Measurements from ENCODE around the gene ZNF764.

The ZNF764 gene

DNA sequence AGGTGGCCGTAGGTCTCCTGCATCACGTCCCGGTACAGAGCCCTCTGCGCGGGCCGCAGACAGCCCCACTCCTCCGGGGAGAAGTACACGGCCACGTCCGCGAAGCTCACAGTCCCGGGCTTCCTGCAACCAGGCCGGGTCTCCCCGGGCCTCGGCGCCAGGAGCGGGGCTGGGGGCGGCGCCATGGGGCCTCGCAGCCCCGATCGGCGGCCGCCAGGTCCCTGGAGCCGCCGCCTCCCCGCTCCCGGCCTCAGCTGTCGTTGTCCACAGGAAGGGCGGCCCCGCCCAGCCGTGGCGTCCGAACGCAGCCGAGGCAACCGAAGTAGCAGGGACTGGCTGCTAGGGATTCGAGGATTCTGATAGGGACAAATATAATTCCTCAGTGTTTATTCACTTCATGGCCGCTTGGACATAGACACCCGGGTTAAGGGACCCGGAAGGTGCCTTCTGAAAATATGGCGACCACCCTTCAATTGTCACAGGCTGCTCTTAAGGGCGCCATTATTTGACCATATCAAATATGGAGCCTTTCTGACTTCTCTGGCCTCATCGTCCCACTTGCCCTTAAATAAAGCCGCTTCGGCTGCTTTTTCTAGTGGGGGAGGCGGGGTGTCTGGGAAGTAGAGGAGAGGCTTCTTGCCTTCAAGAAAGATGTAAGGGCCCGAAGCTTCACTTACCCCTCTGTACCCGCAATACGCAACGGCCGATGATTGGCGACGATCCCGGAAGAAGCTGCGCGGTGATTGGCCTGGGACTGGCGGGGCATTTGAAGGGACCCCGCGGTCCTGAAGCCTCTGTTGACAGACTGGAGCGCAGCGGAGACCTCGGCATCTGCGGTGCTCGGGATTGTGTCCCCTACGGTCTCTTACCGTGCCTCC lies 13.5 kb upstream of the ZNF764 start, which contains the start of gene ZNF688:
TSS of gene ZNF688 (minus strand) at position 270 of the 878 bp plus-strand sequence. CDS start at position 185, 85 bp downstream.
- DNase-seq (ENCODE audit: low read depth) = peak; percentile 92
- H3K4me3 ChIP-seq (ENCODE audit: low read depth, low read length) = peak within 1 kb of the TSS; percentile 53

DNA sequence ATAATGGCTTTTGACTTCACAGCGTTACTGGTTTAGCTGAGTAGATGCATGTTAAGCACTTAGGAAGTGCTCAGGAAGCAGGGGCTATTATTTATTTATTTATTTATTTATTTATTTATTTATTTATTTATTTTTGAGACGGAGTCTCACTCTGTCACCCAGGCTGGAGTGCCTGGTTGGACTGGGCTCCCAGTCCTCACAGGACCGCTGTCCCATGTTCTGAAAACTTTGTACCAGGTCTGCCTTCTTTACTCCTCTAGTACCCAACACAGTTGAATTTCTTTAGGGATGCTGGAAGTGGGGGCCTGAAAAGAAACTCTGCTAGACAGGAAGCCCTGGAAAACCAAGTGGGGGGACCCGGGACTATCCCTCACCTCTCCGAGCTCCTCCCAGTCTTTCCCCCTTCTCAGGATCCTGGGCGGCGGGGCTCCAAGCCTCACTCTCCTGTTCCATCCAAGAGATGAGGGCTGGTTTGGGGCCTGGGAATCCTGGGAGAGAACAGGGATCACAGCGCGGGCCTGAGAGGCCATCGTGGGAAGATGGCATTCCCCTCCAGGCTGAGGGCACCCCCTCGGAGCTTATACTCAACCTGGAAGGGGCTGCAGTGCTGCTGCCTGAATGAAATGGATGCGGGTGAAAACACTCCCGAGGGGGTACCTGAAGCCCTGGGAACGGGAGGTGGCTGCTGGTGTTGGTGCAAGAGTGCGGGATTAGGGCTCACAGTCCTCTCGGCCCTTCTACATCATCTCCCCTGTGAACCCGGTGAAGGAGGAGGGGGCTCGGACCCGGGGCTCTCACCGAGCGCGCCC lies 12.7 kb upstream of the ZNF764 start:
- H3K4me3 ChIP-seq (ENCODE audit: low read depth, low read length) = peak overlapping the region; percentile 53
- DNase-seq (ENCODE audit: low read depth) = no peak

DNA sequence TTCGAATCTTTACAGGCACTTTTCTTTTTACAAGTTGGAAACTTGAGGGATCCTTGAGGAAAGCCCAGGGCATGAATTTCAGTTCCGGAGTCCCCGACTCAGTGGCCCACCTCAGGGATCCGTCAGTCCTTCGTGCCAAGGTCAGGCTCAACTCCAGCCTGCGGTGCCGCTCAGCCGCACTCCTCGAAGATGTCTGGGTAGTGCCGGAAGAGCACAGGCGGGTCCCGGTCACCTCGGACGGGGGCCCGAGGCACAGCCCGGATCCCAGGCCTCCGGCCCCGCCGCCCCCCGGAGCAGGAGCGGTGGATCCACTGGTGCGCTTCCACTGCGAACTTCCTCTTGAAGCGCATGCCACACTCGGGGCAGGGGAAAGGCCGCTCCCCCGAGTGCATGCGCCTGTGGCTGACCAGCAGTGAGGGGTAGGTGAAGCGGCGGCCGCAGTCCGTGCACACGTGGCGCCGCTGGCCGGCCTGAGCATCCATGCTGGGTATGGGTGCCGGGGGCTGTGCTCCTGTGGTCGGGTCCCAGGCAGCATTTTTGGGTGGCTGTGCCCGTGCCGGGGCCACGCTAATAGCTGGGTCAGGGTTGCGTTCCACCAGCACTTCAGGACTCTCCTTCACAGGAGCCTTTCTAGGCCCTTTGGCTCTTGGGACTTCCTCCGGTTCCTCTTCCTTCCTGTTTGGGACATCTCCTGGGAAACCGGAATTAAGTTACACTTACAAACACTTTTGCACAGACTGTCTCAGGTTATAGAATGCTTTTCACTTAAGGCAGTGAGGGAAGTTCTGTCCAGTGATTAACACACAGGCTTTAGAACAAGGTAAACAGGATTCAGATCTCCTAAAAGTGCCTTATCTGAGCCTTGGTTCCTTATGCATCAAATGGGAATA lies 11.8 kb upstream of the ZNF764 start:
- no peak overlapping the region for H3K4me3 ChIP-seq (ENCODE audit: low read depth, low read length)
- DNase-seq (ENCODE audit: low read depth) = no peak

DNA sequence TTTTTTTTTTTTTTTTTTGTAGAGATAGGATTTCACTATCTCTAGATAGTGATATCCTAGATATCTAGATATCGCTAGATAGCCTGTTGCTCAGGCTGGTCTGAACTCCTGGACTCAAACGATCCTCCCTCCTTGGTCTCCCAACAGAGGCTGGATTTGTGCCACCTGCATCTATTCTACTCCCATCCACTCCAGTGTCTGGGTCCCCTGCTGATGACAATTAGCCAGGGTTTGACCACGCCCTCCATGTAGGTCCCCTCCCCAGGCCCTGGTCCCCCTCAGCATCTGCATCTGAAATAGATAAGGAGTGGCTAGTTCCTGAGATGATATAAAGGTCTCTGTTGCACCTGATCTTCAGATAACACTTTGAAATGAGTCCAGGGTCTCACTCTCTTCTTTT lies 11.1 kb upstream of the ZNF764 start:
- DNase-seq (ENCODE audit: low read depth) = no peak
- no peak overlapping the region for H3K4me3 ChIP-seq (ENCODE audit: low read depth, low read length)

DNA sequence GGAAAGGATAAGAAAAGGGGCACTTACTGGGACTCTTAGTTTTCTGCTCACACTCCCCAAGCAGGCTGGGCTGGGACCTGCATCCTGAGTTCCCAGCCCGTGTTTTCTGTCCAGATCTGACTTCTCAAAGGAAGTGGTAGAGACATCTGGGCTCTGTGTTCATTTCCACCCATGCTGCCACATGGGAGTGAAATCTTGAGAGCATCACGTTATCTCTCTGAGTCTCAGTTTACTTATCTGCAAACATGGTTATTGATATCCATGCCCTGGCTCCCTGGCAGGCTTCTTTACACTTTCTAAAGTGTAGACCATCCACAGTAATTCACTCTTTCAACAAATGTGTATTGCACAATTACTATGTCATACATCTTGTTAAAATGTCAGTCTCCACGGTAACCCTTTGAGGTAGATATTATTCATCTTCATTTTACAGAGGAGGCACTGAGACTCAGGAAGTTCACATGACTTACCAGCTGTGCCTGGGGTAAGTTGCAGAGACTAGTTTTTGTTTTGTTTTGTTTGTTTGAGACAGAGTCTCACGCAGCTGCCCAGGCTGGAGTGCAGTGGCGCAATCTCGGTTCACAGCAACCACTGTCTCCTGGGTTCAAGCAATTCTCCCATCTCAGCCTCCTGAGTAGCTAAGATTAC lies 9.9 kb upstream of the ZNF764 start:
- H3K4me3 ChIP-seq (ENCODE audit: low read depth, low read length) = no peak overlapping the region
- DNase-seq (ENCODE audit: low read depth) = peak; percentile 73

DNA sequence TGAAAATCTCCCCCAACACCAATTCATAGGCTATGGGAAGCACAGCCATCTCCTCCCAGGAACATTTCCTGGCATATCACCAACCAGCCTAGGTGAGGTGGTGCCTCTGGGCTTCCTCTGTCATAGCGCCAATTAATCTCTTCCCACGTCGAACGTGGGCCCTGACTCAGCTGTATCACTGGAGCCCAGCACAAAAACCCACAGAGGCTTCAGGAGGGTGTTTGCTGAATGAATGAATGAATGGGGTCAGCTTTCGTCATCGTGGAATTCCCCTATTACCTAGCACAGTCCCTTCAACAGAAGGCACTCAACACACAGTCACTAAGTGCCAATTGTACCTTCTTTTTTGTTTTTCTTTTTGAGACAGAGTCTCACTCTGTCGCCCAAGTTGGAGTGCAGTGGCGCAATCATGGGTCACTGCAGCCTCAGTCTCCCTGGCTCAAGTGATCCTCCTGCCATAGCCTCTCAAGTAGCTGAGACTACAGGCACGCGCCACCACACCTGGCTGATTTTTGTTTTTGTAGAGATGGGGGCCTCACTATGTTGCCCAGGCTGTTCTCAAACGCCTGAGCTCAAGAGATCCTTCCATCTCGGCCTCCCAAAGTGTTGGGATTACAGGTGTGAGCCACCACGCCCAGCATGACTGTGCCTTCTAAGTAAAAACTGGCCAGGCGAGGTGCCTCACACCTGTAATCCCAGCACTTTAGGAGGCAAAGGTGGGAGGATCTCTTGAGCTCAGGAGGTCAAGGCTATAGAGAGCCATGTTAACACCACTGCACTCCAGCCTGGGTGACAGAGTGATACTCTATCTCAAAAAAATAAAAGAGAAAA lies 9.2 kb upstream of the ZNF764 start:
- DNase-seq (ENCODE audit: low read depth) = no peak
- no peak overlapping the region for H3K4me3 ChIP-seq (ENCODE audit: low read depth, low read length)

DNA sequence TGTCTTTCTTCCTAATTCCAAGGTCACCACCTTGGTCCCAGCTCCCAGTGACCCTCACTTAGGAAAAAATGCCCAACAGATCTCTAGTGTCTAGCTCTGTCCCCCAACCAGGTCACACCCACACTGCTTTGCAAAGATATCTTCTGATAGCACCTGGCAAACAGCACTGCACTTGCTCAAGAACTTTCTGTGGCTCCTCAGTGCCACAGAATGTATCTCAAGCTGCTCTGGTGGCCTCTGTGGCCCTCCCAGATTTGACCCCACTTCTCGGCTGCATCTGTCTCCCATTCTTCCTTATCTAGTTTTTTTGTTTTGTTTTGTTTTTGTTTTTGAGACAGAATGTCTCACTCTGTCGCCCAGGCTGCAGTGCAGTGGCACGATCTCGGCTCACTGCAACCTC lies 8.4 kb upstream of the ZNF764 start:
- H3K4me3 ChIP-seq (ENCODE audit: low read depth, low read length) = no peak overlapping the region

DNA sequence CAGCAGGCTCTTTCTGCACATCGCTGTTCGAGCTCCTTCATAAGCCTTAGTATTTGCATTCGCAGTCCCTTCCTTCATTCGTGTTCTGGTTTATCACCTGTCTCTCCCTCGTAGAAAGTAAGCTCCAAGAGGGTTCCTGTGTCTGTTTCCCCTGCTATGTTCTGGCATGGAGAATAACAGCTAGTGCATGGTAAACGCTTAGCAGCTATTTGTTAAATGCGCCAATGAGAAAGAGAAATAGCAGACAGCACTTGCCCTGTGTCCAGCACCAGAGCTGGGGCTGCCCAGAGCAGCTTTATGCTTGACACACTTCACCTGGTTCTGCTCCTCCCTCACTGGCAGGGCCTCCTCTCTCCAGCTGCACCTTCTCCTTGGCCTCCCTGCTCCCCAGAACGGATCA lies 7.8 kb upstream of the ZNF764 start:
- no peak overlapping the region for H3K4me3 ChIP-seq (ENCODE audit: low read depth, low read length)

More for the DNA sequence above, 8.4 kb upstream of the ZNF764 start:
- no peak for DNase-seq (ENCODE audit: low read depth)

DNA sequence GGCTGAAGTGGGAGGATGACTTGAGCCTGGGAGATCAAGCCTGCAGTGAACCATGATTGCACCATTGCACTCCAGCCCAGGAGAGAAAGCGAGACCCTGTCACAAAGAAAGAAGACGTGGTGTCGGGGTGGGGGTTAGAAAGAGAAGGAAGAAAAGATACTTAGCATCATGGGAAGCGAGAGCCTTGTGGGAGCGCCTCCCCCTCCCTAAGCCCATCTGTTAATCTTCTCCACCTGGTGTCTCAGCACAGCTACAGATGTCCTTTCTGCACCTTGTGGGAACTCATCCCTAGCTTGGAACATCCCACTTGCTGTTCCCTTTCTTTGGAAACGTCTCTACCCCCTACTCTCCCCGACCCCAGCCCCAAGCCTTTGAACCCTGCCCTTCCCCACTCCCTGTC lies 7.4 kb upstream of the ZNF764 start:
- no peak for DNase-seq (ENCODE audit: low read depth)
- no peak overlapping the region for H3K4me3 ChIP-seq (ENCODE audit: low read depth, low read length)

More for the DNA sequence above, 7.8 kb upstream of the ZNF764 start:
- no peak for DNase-seq (ENCODE audit: low read depth)

DNA sequence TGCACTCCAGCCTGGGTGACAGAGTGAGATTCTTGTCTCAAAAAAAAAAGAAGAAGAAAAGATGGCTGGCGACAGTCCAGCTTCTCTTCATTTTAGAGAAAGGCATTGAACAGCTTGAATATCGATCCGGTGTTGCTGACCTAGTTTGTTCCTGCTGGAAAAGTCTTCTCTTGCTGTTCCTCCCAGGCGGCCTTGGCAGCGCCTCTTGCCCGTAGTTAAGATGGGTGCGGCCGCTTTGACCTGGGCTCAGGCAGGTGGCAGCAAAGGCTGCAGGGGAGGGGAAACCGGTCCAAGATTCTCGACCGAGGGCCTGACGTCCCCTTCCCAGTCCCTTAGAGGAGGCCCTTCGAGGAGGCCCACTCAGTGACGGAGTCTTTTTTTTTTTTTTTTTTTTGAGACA lies 3.8 kb upstream of the ZNF764 start:
- H3K4me3 ChIP-seq (ENCODE audit: low read depth, low read length) = no peak overlapping the region
- no peak for DNase-seq (ENCODE audit: low read depth)

DNA sequence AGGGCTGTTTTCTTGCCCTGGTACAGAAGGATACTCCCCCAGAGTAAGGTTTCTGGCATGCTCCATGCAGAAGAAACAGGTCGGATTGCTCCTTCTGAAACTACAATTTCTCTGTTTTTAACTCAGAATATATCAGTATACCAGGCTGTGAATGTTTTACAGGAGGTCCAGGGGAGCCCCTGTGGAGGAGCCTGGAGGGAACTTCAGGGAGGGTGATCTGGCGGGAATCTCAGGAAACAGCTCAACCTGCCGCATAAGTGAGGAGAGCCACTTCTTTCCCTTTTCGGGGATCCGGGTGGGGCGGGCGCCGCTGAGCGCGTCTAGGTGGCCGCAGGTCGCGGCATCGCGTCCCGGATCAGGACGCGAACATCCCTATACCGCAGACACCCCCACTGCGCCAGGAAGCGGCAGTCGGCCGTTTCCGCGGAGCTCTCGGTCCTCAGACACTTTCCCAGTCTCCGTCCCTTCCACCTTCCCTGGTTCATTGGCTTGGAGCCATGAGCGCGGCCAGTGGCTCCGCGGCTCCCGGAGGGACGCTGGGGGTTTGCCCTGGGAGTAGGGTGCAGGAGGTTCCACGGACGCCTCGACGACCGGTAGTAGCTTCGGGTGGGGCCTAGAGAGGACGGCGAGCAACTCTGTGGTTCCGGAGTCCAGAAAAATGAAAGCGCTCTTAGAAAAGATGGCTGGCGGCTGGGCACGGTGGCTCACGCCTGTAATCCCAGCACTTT lies 3.1 kb upstream of the ZNF764 start:
- peak overlapping the region; percentile 18 for H3K4me3 ChIP-seq (ENCODE audit: low read depth, low read length)
- DNase-seq (ENCODE audit: low read depth) = no peak

DNA sequence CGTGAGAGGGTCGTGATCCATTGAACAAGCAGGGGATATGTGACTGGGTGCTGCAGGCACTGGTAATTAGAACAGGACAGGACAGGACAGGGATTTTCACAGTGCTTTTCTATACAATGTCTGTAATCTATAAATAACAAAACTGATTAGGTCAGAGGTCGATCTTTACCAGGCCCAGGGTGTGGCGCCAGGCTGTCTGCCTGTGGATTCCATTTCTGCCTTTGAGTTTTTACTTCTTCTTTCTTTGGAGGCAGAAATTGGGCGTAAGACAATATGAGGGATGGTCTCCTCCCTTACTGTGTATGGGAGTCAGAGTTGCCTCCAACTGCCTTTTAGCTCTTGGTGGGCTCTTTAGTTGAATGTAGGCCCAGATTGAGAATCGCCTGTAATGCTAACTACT lies 1.5 kb upstream of the ZNF764 start:
- no peak for DNase-seq (ENCODE audit: low read depth)

DNA sequence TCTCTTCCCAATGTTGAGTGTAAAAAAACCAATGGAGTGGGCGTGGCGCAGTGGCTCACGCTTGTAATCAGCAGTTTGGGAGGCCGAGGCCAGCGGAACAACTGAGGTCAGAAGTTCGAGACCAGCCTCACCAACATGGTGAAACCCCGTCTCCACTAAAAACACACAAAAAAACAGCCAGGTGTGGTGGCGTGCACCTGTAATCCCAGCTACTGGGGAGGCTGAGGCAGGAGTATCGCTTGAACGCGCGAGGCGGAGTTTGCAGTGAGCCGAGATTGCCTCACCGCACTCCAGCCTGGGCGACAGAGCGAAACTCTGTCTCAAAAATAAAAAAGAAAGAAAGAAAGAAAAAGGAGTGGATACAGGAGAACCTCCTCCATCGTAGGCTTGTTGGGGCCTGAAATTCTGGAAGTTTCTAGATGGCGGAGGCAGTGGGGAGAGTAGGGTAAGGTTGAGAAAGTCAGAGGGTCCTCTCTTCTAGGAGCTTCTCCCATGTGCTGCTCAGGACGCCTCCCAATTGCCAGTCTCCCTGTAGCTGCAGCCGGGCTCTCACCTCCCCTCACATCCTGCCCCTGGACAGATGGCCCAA lies 709 bp upstream of the ZNF764 start:
- no peak for DNase-seq (ENCODE audit: low read depth)
- peak overlapping the region; percentile 84 for H3K4me3 ChIP-seq (ENCODE audit: low read depth, low read length)

More for the DNA sequence above, 1.5 kb upstream of the ZNF764 start:
- no peak overlapping the region for H3K4me3 ChIP-seq (ENCODE audit: low read depth, low read length)

DNA sequence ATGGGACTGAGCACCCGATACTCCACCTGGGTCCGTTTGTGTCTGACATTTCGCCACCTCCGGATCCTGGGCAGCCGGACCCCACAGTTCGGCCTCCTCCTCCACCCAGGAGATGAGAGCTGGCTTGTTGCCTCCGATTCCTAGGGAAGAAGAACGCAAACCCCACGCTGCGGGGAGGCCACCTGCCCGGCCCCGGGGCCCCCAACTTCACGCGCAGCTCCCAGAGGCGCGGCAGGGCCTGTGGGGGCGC lies 542 bp downstream of the ZNF764 start:
- peak overlapping the region; percentile 84 for H3K4me3 ChIP-seq (ENCODE audit: low read depth, low read length)
- no peak for DNase-seq (ENCODE audit: low read depth)

DNA sequence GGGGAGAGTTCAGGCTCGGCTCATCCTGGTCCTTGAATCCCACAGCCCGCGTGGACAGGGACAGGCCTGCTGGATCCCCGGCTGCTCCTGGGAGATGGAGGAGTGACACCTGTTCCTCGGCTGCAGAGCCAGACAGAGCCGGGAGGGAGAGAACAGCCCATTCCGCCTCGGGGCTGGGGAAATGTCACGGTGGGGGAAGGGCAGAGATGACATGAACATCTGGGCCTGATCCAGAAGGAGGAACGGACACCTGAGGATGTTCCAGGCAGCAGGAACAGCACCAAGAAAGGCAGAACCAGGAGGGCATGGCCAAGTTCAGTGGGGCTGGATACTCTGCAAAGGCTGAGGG lies 2.1 kb downstream of the ZNF764 start:
- no peak overlapping the region for H3K4me3 ChIP-seq (ENCODE audit: low read depth, low read length)
- DNase-seq (ENCODE audit: low read depth) = no peak

DNA sequence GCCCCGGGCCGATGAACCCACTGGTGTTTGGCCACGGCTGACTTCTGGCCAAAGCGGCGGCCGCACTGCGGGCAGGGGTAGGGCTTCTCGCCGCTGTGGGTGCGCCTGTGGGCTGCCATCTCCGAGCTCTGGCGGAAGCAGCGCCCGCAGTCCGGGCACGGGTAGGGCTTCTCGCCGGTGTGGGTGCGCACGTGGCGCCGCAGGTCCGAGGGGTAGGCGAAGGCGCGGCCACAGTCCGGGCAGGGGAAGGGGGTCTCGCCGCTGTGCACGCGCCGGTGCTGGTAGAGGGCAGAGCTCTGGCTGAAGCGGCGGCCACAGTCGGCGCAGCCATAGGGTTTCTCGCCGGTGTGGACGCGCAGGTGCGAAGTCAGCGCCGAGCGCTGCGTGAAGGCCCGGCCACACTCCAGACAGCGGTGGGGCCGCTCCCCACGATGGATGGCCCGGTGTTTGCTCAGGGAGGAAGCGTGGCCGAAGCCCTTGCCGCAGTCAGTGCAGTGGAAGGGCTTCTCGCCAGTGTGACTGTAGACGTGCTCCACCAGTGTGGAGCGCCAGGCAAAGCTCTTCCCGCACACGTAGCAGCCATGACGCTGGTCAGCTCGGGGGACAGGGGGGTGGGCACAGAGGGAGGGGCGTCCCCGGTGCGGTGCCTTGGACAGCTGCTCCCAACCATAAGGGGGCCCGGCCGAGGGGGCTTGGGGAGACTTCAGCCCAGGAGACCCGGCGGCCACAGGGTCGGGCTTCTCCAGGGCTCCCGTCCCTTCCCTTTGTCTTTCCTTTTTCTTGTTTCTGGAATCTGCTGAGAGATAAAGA lies 2.7 kb downstream of the ZNF764 start:
- no peak overlapping the region for H3K4me3 ChIP-seq (ENCODE audit: low read depth, low read length)
- no peak for DNase-seq (ENCODE audit: low read depth)
